BLaER1 (cell line): ENCODE data around the gene SCAF1.

ENCODE experiments used
- H3K27ac ChIP-seq: shearing (Covaris generic); formaldehyde crosslinking; 2 replicates; pipeline ENCODE4 v1.8.1; 2022
- H3K27me3 ChIP-seq: shearing (Covaris generic); formaldehyde crosslinking; 2 replicates; pipeline ENCODE4 v1.8.1; 2022
- H3K36me3 ChIP-seq: shearing (Covaris generic); formaldehyde crosslinking; 2 replicates; pipeline ENCODE4 v1.8.1; 2022
- H3K4me1 ChIP-seq: shearing (Covaris generic); formaldehyde crosslinking; 2 replicates; pipeline ENCODE4 v1.8.1; 2022
- H3K4me2 ChIP-seq: shearing (Covaris generic); formaldehyde crosslinking; 2 replicates; pipeline ENCODE4 v1.8.1; 2022
- H3K4me3 ChIP-seq: shearing (Covaris generic); formaldehyde crosslinking; 2 replicates; pipeline ENCODE4 v1.8.1; 2022
- H3K9ac ChIP-seq: shearing (Covaris generic); formaldehyde crosslinking; 2 replicates; pipeline ENCODE4 v1.8.1; 2022
- H3K9me3 ChIP-seq: shearing (Covaris generic); formaldehyde crosslinking; 2 replicates; pipeline ENCODE4 v1.8.1; 2022
- H4K20me1 ChIP-seq: shearing (Covaris generic); formaldehyde crosslinking; 2 replicates; pipeline ENCODE4 v1.8.1; 2022
- Cebpa-rat ChIP-seq: shearing (Covaris generic); IDR thresholded peaks from 2 replicates; pipeline ENCODE4 v1.8.1; 2022

Gene SCAF1

DNA sequence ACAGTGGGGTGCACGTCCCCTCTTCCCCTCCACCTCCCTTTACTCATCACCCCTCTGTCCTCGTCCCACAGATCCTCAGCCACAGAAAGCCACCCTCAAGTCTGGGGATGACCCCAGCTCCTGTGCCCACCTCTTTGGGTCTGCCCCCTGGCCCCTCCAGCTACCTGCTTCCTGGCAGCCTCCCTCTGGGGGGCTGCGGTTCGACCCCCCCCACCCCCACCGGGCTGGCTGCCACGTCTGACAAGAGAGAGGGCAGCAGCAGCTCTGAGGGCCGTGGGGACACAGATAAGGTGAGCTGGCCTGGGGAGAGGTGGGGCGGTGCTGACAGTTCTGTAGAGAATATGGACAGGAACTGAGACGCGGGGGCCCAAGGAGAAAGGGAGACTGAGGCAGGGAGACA lies 12.6 kb downstream of the SCAF1 start:
- no peak overlapping the region for H3K4me3 ChIP-seq
- TF ChIP-seq Cebpa-rat: no peak
- no peak overlapping the region for H3K4me2 ChIP-seq
- peaks cover 69% of the 10 kb centered on the region for H4K20me1 ChIP-seq
- no peaks in the 10 kb centered on the region for H3K27me3 ChIP-seq
- H3K36me3 ChIP-seq: peaks cover 97% of the 10 kb centered on the region
- H3K4me1 ChIP-seq: no peaks in the 10 kb centered on the region
- H3K9ac ChIP-seq: no peak overlapping the region
- no peaks in the 10 kb centered on the region for H3K9me3 ChIP-seq
- H3K27ac ChIP-seq: no peak overlapping the region

DNA sequence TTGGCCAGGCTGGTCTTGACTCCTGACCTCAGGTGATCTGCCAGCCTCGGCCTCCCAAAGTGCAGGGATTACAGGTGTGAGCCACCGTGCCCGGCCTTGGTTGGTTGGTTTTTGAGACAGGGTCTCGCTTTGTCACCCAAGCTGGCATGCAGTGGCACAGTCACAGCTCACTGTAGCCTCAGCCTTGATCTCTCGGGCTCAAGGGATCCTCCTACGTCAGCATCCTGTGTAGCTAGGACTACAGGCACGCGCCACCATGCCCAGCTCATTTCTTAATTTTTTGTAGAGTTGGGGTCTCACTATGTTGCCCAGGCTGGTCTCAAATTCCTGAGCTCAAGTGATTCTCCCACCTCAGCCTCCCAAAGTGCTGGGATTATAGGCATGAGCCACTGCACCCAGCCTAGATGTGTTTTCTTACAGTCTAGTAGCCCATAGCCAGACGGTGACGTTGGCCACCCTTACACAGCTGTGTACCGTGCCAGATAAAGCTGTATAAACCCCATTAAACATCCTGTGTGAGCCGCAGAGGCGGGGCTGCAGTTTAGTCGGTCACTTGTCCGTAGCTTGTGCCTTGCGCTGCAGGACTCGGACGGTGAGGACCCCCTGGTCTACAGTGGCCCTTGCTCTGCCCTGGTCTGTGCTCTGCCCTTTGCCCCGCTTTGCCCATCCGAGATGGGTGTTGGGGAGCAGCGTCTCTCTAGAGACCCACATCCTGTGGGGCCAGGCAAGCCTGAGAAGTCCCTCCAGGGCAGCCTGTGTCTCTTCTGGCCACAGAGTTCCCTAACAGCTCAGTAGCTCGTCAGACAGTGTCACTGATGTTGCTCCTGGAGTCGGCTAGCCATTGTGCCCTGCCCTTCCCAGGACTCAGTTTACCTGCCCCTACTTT lies 13.8 kb downstream of the SCAF1 start:
- Histone ChIP-seq H3K27ac (0 out of 2 replicates have a peak overlapping the region, but pooled peaks have one; percentile 6), H3K9me3 (no peaks in the 10 kb centered on the region), H3K4me1 (no peaks in the 10 kb centered on the region), H3K9ac (no peak overlapping the region), H3K36me3 (peaks cover 98% of the 10 kb centered on the region), H3K27me3 (no peaks in the 10 kb centered on the region), H3K4me3 (no peak overlapping the region), H3K4me2 (no peak overlapping the region), H4K20me1 (peaks cover 69% of the 10 kb centered on the region)
- TF ChIP-seq Cebpa-rat: no peak

DNA sequence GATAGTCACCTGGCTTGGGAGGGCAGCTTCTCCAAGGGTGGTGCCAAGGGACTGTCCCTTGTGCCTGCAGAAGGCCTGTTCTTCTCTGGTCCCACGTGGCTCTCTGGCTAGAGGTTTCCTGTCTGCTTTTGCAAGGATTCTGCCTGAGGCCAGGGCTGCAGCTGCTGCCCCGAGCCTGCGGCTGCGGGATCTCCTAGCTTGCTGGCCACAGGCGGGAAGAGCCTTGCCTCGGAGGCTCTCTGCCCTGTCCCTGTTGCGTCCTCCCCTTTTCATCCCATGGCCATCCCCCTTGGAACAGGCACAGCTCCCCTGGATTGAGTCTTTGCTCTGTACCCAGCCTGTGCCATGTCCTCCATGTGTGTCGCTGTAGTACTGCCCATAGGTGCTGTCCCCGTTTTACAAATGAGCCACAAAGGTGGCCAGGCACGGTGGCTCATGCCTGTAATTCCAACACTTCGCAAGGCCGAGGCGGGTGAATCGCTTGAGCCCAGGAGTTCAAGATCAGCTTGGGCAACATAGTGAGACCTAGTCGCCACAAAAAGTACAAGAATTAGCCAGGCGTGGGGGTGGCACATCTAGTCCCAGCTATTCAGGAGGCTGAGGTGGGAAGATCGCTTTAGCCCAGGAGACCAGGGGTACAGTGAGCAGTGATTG lies 14.6 kb downstream of the SCAF1 start:
- Histone ChIP-seq H3K9ac (no peak overlapping the region), H3K36me3 (peaks cover 99% of the 10 kb centered on the region), H3K4me1 (no peaks in the 10 kb centered on the region), H3K9me3 (no peaks in the 10 kb centered on the region), H3K4me3 (no peak overlapping the region), H3K27me3 (no peaks in the 10 kb centered on the region), H3K4me2 (no peak overlapping the region), H3K27ac (no peak overlapping the region), H4K20me1 (peaks cover 77% of the 10 kb centered on the region)
- no peak for TF ChIP-seq Cebpa-rat

DNA sequence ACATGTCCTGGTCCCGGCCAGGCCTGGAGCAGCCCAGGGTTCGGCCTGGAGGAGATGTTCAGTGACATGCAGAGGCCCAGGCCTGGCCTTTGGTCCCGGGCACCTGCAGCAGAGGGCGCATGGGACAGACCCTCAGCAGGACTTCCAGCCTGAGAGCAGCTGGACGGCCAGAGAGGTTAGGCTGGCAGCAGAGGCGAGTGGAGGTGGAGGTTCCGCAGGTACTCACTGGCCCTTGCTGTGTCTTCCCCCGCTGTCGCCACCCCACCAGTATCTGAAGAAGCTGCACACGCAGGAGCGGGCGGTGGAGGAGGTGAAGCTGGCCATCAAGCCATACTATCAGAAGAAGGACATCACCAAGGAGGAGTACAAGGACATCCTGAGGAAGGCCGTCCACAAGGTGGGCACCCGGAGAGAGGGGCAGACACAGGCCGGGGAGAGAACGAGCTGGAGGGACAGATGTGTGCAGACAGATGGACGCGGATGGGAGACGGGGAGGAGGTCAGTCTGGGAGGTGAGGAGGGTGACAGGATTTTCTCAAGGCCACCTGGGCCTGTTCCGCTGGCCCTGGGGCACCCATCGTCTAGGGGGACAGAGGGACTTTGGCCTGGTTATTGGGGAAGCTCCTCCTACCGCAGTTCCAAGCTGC lies 15.6 kb downstream of the SCAF1 start:
- no peaks in the 10 kb centered on the region for H3K4me1 ChIP-seq
- H3K27me3 ChIP-seq: no peaks in the 10 kb centered on the region
- TF ChIP-seq Cebpa-rat: no peak

DNA sequence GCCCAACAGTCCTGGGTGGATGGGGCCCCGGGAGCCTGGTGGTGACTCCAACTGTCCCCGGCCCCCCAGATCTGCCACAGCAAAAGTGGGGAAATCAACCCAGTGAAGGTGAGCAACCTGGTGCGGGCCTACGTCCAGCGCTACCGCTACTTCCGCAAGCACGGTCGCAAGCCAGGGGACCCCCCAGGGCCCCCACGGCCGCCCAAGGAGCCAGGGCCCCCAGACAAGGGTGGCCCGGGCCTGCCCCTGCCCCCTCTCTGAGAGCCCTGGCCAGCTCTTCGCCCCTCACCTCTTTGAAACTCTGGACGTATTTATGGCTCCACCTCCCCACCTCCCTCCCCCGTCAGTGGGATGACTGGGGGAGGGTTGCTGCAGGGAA lies 16.1 kb downstream of the SCAF1 start:
- no peak overlapping the region for H3K4me2 ChIP-seq
- no peaks in the 10 kb centered on the region for H3K9me3 ChIP-seq
- H3K4me1 ChIP-seq: peaks cover 1% of the 10 kb centered on the region
- TF ChIP-seq Cebpa-rat: no peak
- no peak overlapping the region for H3K9ac ChIP-seq
- no peak overlapping the region for H3K4me3 ChIP-seq
- peaks cover 99% of the 10 kb centered on the region for H3K36me3 ChIP-seq
- no peaks in the 10 kb centered on the region for H3K27me3 ChIP-seq
- H3K27ac ChIP-seq: no peak overlapping the region
- H4K20me1 ChIP-seq: peaks cover 78% of the 10 kb centered on the region

More for the DNA sequence above, 15.6 kb downstream of the SCAF1 start:
- no peaks in the 10 kb centered on the region for H3K9me3 ChIP-seq
- H3K27ac ChIP-seq: no peak overlapping the region
- no peak overlapping the region for H3K4me3 ChIP-seq
- H4K20me1 ChIP-seq: peaks cover 78% of the 10 kb centered on the region
- H3K36me3 ChIP-seq: peaks cover 99% of the 10 kb centered on the region
- H3K9ac ChIP-seq: no peak overlapping the region
- no peak overlapping the region for H3K4me2 ChIP-seq

DNA sequence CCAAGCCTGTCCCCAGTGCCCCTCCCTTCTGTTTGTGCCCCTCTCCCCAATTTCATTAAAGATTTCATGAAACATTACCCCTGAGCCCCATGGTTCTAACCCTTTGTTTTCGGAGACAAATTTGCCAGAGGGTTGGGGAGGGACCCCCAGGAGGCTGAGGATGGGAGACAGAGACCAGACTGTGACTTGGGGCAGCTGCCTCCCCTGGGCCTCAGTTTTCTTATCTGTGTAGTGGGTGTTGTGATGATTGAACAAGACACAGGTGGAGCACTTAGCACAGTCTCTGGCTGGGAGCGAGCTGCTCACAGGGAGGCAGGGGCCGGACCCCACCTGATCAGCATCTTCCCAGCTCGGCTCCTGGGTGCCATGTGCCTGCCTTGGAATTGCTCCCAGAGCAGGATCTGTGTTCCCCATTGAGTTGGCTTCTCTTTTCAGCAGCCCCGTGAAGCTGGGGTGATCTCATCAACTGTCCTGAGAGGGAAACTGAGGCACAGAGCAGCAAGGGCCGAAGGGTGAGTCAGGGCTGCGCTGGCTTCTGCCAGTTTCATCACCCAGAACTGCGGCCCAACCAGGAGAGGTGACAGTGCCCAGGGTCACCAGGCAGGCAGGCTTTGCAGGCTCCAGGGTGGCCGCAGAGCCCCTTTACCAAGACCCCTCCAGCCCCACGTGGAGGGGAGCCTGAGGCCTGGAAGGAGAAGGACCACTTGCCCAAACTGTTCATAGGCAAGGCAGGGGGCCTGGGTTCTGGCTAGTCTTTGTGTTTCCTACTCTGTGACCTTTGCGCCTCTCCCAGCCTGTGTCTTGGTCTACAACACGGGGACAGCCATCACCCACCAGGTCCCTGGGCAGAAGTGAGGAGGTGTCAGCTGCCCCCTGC lies 16.8 kb downstream of the SCAF1 start:
- H4K20me1 ChIP-seq: peaks cover 79% of the 10 kb centered on the region
- no peak overlapping the region for H3K9ac ChIP-seq
- H3K4me3 ChIP-seq: no peak overlapping the region
- H3K4me1 ChIP-seq: peaks cover 8% of the 10 kb centered on the region
- no peak for TF ChIP-seq Cebpa-rat
- no peak overlapping the region for H3K27ac ChIP-seq
- H3K9me3 ChIP-seq: no peaks in the 10 kb centered on the region
- H3K36me3 ChIP-seq: peaks cover 95% of the 10 kb centered on the region
- no peaks in the 10 kb centered on the region for H3K27me3 ChIP-seq
- no peak overlapping the region for H3K4me2 ChIP-seq

DNA sequence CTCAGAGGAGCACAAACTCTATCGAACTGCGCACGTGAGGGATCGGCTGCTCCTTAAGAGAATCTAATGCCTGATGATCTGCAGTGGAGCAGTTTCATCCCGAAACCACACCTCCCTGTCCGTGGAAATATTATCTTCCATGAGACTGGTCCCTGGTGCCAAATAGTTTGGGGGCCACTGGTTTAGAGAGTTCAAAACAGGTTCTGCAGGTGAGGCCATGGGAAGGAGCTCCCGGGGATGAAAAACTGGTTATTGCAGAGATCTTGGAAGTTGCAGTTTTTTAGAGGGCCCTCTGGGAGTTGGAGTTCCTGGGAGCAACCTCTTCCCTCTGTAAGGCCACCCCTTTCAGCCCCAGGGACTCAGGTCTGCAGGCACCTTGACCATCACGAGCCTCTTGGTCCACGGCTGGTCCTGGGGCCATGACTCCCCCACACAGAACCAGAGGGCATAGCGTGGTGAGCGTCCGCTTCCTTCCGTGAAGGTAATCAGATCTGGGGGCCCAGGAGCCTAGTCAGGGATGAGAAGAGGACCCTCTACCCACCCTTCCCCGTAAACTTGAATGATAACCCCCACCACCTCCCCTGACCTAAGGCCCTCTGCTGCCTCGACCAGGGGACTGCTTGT lies 18.4 kb downstream of the SCAF1 start:
- Histone ChIP-seq H3K4me2 (no peak overlapping the region), H4K20me1 (peaks cover 77% of the 10 kb centered on the region), H3K27ac (no peak overlapping the region), H3K9me3 (no peaks in the 10 kb centered on the region), H3K27me3 (no peaks in the 10 kb centered on the region), H3K4me3 (no peak overlapping the region), H3K9ac (no peak overlapping the region), H3K4me1 (peaks cover 12% of the 10 kb centered on the region), H3K36me3 (peaks cover 78% of the 10 kb centered on the region)
- no peak for TF ChIP-seq Cebpa-rat

DNA sequence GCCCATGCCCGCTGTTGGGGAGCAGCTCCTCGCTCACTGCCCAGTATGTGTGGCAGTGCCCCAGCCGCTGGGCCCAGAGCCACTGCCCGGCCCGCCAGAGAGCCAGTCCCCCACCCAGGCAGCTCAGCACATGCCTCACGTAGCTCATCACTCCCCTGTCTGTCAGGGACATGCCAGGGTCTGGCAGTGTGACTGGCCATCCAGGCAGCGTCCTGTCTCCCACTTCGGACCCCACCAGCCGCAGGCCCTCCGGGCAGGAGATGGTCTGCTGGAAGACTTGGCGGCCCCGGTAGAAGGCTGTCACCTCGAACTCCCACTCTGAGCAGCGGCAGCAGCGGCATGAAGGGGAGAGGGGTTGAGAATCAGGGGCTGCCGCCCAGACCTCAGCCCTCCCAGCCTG lies 20.0 kb downstream of the SCAF1 start:
- H3K9ac ChIP-seq: 0 out of 2 replicates have a peak overlapping the region, but pooled peaks have one; percentile 93
- no peaks in the 10 kb centered on the region for H3K27me3 ChIP-seq
- no peak overlapping the region for H3K4me2 ChIP-seq
- H3K4me3 ChIP-seq: no peak overlapping the region
- TF ChIP-seq Cebpa-rat: no peak
- peaks cover 63% of the 10 kb centered on the region for H3K36me3 ChIP-seq
- no peaks in the 10 kb centered on the region for H3K9me3 ChIP-seq
- peaks cover 21% of the 10 kb centered on the region for H3K4me1 ChIP-seq
- peaks cover 63% of the 10 kb centered on the region for H4K20me1 ChIP-seq
- no peak overlapping the region for H3K27ac ChIP-seq

DNA sequence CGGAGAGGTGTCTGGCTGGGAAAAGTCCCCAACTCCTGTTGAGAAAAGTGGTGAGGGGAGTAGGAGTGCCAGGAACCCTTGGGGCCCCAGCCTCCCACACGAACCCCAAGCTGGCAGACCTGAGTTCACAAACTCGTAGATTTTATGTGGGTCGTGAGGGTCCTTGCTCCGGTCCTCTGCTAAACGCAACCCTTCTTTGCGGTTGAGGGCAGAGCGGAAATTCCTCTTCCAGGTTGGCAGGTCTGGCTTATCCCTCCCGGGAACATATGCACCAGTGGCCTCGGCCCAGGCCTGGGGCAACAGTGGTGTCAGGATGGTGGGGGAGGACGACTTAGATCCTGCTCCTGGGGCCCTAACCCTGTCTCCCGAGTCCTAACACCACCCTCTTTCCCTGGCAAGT lies 21.2 kb downstream of the SCAF1 start:
- Histone ChIP-seq H3K4me3 (peak overlapping the region; percentile 72; the same call in 1 of the 2 replicates), H4K20me1 (peaks cover 63% of the 10 kb centered on the region), H3K27ac (no peak overlapping the region), H3K9ac (peak overlapping the region; percentile 93), H3K36me3 (peaks cover 61% of the 10 kb centered on the region), H3K9me3 (no peaks in the 10 kb centered on the region), H3K4me1 (peaks cover 27% of the 10 kb centered on the region), H3K27me3 (no peaks in the 10 kb centered on the region), H3K4me2 (peak overlapping the region; percentile 93)
- no peak for TF ChIP-seq Cebpa-rat
